Measurements from ENCODE around the gene PDE1C.
"Not testable (repeated sequence)": the region's sequence is repeated elsewhere in the genome, so short reads cannot be mapped to it uniquely, and the experiment has no call there.

The PDE1C gene

DNA sequence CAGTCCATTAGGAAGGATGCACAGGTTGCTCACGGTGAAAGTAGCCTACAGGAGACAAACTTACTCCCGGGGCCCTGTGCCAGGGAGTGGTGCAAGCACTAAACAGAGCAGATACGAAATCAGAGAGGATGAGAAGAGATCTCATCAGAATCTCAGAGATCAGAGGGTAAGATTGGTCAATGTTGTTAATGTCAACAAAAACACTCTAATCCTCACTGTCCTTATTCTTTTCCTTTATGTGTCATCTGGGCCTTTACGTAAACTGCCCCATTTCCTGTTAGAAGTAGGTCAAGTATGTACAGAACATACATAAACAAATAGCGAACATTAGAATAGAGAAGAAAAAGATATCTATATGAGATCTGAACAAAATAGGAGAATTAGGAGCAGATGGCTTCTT is 220.1 kb downstream of the PDE1C start:
- no peak for TF ChIP-seq CTCF (conservative IDR thresholded peaks at IDR 0.05)
- no peak overlapping the region for H3K27ac ChIP-seq

- no peak overlapping the region for H3K27ac ChIP-seq
- TF ChIP-seq CTCF (conservative IDR thresholded peaks at IDR 0.05), result no peak
Measured at GRCh38 chr7:31835471-31835870, 234.7 kb downstream of the PDE1C start.

DNA sequence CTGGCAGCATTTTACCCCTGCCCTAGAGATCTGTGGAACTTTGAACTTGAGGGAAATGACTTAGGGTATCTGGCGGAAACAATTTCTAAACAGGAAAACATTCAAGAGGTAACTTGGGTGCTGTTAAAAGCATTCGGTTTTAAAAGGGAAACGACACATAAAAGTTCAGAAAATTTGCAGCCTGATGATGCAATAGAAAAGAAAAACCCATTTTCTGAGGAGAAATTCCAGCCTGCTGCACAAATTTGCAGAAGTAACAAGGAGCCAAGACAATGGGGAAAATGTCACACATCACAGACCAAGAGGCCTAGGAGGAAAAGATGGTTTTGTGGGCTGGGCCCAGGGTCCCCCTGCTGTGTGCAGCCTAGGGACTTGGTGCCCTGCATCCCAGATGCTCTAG is 236.6 kb downstream of the PDE1C start:
- not testable (repeated sequence) for H3K27ac ChIP-seq

GRCh38 chr7:31828520-31828919 is 241.7 kb downstream of the PDE1C start:
- no peak for TF ChIP-seq CTCF (conservative IDR thresholded peaks at IDR 0.05)
- H3K27ac ChIP-seq, result no peak overlapping the region

DNA sequence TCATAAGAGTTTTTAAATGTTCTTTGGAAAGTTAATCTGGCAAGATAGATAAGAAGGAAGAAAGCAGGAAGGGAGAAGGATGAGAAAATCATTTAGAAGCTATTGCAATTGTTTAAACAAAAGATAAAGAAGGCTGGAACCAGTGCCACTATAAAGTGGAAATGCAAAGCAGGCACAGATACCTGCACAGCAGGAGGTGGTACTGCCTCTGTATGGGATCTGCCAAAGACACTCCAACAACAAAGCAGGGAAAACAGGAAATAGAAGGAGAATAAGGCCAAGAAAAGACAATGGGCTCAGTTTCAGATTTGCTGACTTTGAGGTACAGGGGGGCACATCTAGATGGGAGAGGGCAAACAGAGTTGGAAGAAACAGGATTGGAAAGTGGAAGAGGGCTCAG is 244.6 kb downstream of the PDE1C start:
- no peak overlapping the region for H3K27ac ChIP-seq
- TF ChIP-seq CTCF (conservative IDR thresholded peaks at IDR 0.05), result no peak

GRCh38 chr7:31819031-31819430 is 251.2 kb downstream of the PDE1C start:
- no peak overlapping the region for H3K27ac ChIP-seq
- TF ChIP-seq CTCF (conservative IDR thresholded peaks at IDR 0.05), result no peak

- no peak overlapping the region for H3K27ac ChIP-seq
- no peak for TF ChIP-seq CTCF (conservative IDR thresholded peaks at IDR 0.05)
Measured at GRCh38 chr7:31816810-31817209, 253.4 kb downstream of the PDE1C start.

- no peak overlapping the region for H3K27ac ChIP-seq
- no peak for TF ChIP-seq CTCF (conservative IDR thresholded peaks at IDR 0.05)
Measured at GRCh38 chr7:31815796-31816195, 254.4 kb downstream of the PDE1C start.

Measured in VCaP (cell line).